Vagina (tissue), 2 donors: Measurements from ENCODE around the gene DNAJC13.

Experiments
- POLR2A ChIP-seq, 2 donors: fragments of 450-650 bp; IDR thresholded peaks; one replicate each; pipeline ENCODE4 v1.6.1; 2017; ENCODE audit warnings: antibody characterized with exemption in 2 of 2, mild to moderate bottlenecking in 2 of 2, moderate library complexity in 2 of 2
- TF ChIP-seq, protein P1 (sequence below), 3 experiments: fragments of 450-650 bp in 2 of 3; fragments of 200-600 bp in 1 of 3; sonication (generic) in 1 of 3; IDR thresholded peaks; one replicate each; pipeline ENCODE4 v1.5.1; 2017 to 2019; ENCODE audit warnings: antibody characterized with exemption in 3 of 3, mild to moderate bottlenecking in 2 of 3, moderate library complexity in 2 of 3

DNA sequence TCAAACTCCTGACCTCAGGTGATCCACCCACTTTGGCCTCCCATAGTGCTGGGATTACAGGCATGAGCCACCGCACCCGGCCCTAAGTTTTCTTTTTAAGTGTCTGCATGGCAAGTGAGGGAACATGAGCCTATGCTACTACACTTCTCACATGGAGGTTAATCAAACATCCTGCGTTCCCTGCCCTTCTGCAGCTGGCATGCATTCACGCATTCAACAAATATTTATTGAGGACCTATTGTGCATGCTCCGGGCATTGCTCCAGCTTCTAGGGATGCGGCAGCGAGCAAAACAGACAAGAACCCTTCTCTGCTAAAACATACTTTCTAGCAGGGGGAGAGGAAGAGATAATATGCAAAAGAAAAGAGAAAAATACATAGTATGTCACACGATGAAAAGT is 137.1 kb downstream of the DNAJC13 start:
- no peak for TF ChIP-seq POLR2A (IDR thresholded peaks at IDR 0.05)
- TF ChIP-seq, protein P1, sequence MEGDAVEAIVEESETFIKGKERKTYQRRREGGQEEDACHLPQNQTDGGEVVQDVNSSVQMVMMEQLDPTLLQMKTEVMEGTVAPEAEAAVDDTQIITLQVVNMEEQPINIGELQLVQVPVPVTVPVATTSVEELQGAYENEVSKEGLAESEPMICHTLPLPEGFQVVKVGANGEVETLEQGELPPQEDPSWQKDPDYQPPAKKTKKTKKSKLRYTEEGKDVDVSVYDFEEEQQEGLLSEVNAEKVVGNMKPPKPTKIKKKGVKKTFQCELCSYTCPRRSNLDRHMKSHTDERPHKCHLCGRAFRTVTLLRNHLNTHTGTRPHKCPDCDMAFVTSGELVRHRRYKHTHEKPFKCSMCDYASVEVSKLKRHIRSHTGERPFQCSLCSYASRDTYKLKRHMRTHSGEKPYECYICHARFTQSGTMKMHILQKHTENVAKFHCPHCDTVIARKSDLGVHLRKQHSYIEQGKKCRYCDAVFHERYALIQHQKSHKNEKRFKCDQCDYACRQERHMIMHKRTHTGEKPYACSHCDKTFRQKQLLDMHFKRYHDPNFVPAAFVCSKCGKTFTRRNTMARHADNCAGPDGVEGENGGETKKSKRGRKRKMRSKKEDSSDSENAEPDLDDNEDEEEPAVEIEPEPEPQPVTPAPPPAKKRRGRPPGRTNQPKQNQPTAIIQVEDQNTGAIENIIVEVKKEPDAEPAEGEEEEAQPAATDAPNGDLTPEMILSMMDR (IDR thresholded peaks at IDR 0.05), result no peak
